GM12875 (cell line): Measurements from ENCODE around the gene CNPPD1.

ENCODE experiments used
- H3K4me3 ChIP-seq: one replicate; pipeline ENCODE4 v1.5.1; 2011; ENCODE audit warnings: low read depth, low read length, control low read depth
- CTCF ChIP-seq: IDR thresholded peaks from 2 replicates; pipeline ENCODE4 v1.5.1; 2011; ENCODE audit warnings: low read depth, mild to moderate bottlenecking, control low read depth, inconsistent platforms, low read length, moderate library complexity, borderline replicate concordance; ENCODE audit not compliant: insufficient read depth

The CNPPD1 gene

GRCh38 chr2:219175928-219176817 is 552 bp downstream of the CNPPD1 start:
- TF ChIP-seq CTCF, result no peak
- peak overlapping the region; percentile 64 for H3K4me3 ChIP-seq

GRCh38 chr2:219175486-219175885 is 1.2 kb downstream of the CNPPD1 start:
- no peak for TF ChIP-seq CTCF
- H3K4me3 ChIP-seq, result no peak overlapping the region

- H3K4me3 ChIP-seq, result no peak overlapping the region
- TF ChIP-seq CTCF, result no peak
Observed at GRCh38 chr2:219174801-219175200, 1.9 kb downstream of the CNPPD1 start.

GRCh38 chr2:219174146-219174545 is 2.6 kb downstream of the CNPPD1 start:
- no peak for TF ChIP-seq CTCF
- H3K4me3 ChIP-seq, result no peak overlapping the region

GRCh38 chr2:219173176-219173575 is 3.5 kb downstream of the CNPPD1 start:
- H3K4me3 ChIP-seq, result no peak overlapping the region
- no peak for TF ChIP-seq CTCF

GRCh38 chr2:219172231-219173154 is 4.2 kb downstream of the CNPPD1 start:
- H3K4me3 ChIP-seq, result no peak overlapping the region
- no peak for TF ChIP-seq CTCF
